H9 (cell line): ENCODE measurements around the gene TGFB1I1. TPM values are rescaled to one million over a fixed set of nuclear protein-coding genes. Genes with fewer than 3 reads are reported as not detected.

Source experiments
- DNase-seq: peaks from one replicate; pipeline ENCODE4 v3.0.0-alpha.2; 2017
- H2AFZ ChIP-seq: one replicate; pipeline ENCODE4 v1.6.1; 2013; ENCODE audit warnings: mild to moderate bottlenecking, low read length, control low read depth, moderate library complexity
- H2AK5ac ChIP-seq: 2 replicates; pipeline ENCODE4 v1.6.1; 2013; ENCODE audit warnings: low read length, control low read depth, mixed read lengths; ENCODE audit not compliant: insufficient read length
- H2BK120ac ChIP-seq: one replicate; pipeline ENCODE4 v1.6.1; 2013; ENCODE audit warnings: low read depth, mild to moderate bottlenecking, low read length, control low read depth, inconsistent platforms; ENCODE audit not compliant: poor library complexity, severe bottlenecking
- H2BK12ac ChIP-seq: 2 replicates; pipeline ENCODE4 v1.6.1; 2013; ENCODE audit warnings: low read length, control low read depth, mixed read lengths, low read depth; ENCODE audit not compliant: insufficient read length
- H2BK15ac ChIP-seq: 2 replicates; pipeline ENCODE4 v1.6.1; 2013; ENCODE audit warnings: low read depth, low read length, control low read depth
- H2BK20ac ChIP-seq: one replicate; pipeline ENCODE4 v1.6.1; 2013; ENCODE audit warnings: low read depth, mild to moderate bottlenecking, low read length, control low read depth, inconsistent platforms; ENCODE audit not compliant: poor library complexity, severe bottlenecking
- H2BK5ac ChIP-seq: 2 replicates; pipeline ENCODE4 v1.6.1; 2013; ENCODE audit warnings: low read length, control low read depth, mixed read lengths; ENCODE audit not compliant: insufficient read length
- H3K14ac ChIP-seq: 2 replicates; pipeline ENCODE4 v1.6.1; 2013; ENCODE audit warnings: low read length, control low read depth; ENCODE audit not compliant: insufficient read depth
- H3K18ac ChIP-seq: 2 replicates; pipeline ENCODE4 v1.6.1; 2013; ENCODE audit warnings: low read depth, mild to moderate bottlenecking, mixed read lengths, low read length, control low read depth; ENCODE audit not compliant: insufficient read length
- H3K23ac ChIP-seq: 2 replicates; pipeline ENCODE4 v1.6.1; 2013; ENCODE audit warnings: low read length, control low read depth, mixed read lengths, low read depth; ENCODE audit not compliant: insufficient read length
- H3K23me2 ChIP-seq: 2 replicates; pipeline ENCODE4 v1.6.1; 2013; ENCODE audit warnings: low read depth, mild to moderate bottlenecking, mixed read lengths, low read length, control low read depth; ENCODE audit not compliant: insufficient read length, poor library complexity, severe bottlenecking
- H3K27ac ChIP-seq: 2 replicates; pipeline ENCODE4 v1.5.1; 2013; ENCODE audit warnings: low read length, control low read depth, mixed read lengths, low read depth; ENCODE audit not compliant: insufficient read length
- H3K27me3 ChIP-seq: 2 replicates; pipeline ENCODE4 v1.6.1; 2013; ENCODE audit warnings: low read length, control low read depth, inconsistent platforms; ENCODE audit not compliant: insufficient read depth
- H3K4ac ChIP-seq: 2 replicates; pipeline ENCODE4 v1.6.1; 2013; ENCODE audit warnings: low read depth, mild to moderate bottlenecking, control low read depth, inconsistent platforms, low read length, moderate library complexity
- H3K4me1 ChIP-seq: 2 replicates; pipeline ENCODE4 v1.6.1; 2013; ENCODE audit warnings: low read length, control low read depth, inconsistent platforms; ENCODE audit not compliant: insufficient read depth
- H3K4me2 ChIP-seq: 2 replicates; pipeline ENCODE4 v1.6.1; 2013; ENCODE audit warnings: low read length, control low read depth, mixed read lengths; ENCODE audit not compliant: insufficient read length, insufficient read depth
- H3K56ac ChIP-seq: 2 replicates; pipeline ENCODE4 v1.6.1; 2013; ENCODE audit warnings: low read depth, mild to moderate bottlenecking, mixed read lengths, low read length, control low read depth; ENCODE audit not compliant: insufficient read length
- H3K79me1 ChIP-seq: 2 replicates; pipeline ENCODE4 v1.6.1; 2013; ENCODE audit warnings: low read depth, mild to moderate bottlenecking, moderate library complexity, low read length, control low read depth, inconsistent platforms; ENCODE audit not compliant: insufficient read depth, poor library complexity, severe bottlenecking
- H3K79me2 ChIP-seq: 2 replicates; pipeline ENCODE4 v1.6.1; 2013; ENCODE audit warnings: low read length, control low read depth, inconsistent platforms; ENCODE audit not compliant: insufficient read depth
- H3K9ac ChIP-seq: 2 replicates; pipeline ENCODE4 v1.6.1; 2013; ENCODE audit warnings: low read length, control low read depth, mixed read lengths; ENCODE audit not compliant: insufficient read length; ENCODE audit errors: extremely low read depth
- H3K9me3 ChIP-seq: one replicate; pipeline ENCODE4 v1.6.1; 2013; ENCODE audit warnings: low read depth, low read length, inconsistent platforms; ENCODE audit not compliant: control insufficient read depth
- H3T11ph ChIP-seq: one replicate; pipeline ENCODE4 v1.6.1; 2013; ENCODE audit warnings: mild to moderate bottlenecking, low read length, control low read depth, inconsistent platforms
- H4K20me1 ChIP-seq: one replicate; pipeline ENCODE4 v1.6.1; 2013; ENCODE audit not compliant: control insufficient read depth, insufficient read length, insufficient read depth
- H4K5ac ChIP-seq: 2 replicates; pipeline ENCODE4 v1.6.1; 2013; ENCODE audit warnings: low read depth, mild to moderate bottlenecking, mixed read lengths, low read length, control low read depth; ENCODE audit not compliant: insufficient read length
- H4K8ac ChIP-seq: replicated peaks from 2 replicates; pipeline ENCODE4 v1.6.1; 2013; ENCODE audit warnings: low read length, control low read depth, mixed read lengths, low read depth; ENCODE audit not compliant: insufficient read length
- H4K91ac ChIP-seq: 2 replicates; pipeline ENCODE4 v1.6.1; 2013; ENCODE audit warnings: low read depth, mild to moderate bottlenecking, moderate library complexity, mixed read lengths, low read length, control low read depth; ENCODE audit not compliant: insufficient read length
- H3K27ac Mint-ChIP-seq, 3 experiments: 2 replicates in 2 of 3; 3 replicates in 1 of 3; pipeline ENCODE4 v1.8.0; 2020 to 2021; ENCODE audit warnings: mixed read lengths in 3 of 3, mild to moderate bottlenecking in 1 of 3, moderate library complexity in 1 of 3
- H3K27me3 Mint-ChIP-seq: 2 replicates; pipeline ENCODE4 v1.8.0; 2021; ENCODE audit warnings: low read depth, mild to moderate bottlenecking, moderate library complexity, mixed read lengths
- H3K36me3 Mint-ChIP-seq, 3 experiments: 2 replicates in 2 of 3; 3 replicates in 1 of 3; pipeline ENCODE4 v1.8.0; 2020 to 2021; ENCODE audit warnings: low read depth in 3 of 3, mixed read lengths in 3 of 3; ENCODE audit not compliant: insufficient read depth in 1 of 3
- H3K4me1 Mint-ChIP-seq, 2 experiments: 2 replicates each; pipeline ENCODE4 v1.8.0; 2020; ENCODE audit warnings: mixed read lengths in 2 of 2
- H3K4me3 Mint-ChIP-seq, 2 experiments: 2 replicates in 1 of 2; 3 replicates in 1 of 2; pipeline ENCODE4 v1.8.0; 2020 to 2021; ENCODE audit warnings: mild to moderate bottlenecking in 2 of 2, mixed read lengths in 2 of 2, moderate library complexity in 1 of 2
- H3K9me3 Mint-ChIP-seq, 2 experiments: 2 replicates in 1 of 2; 3 replicates in 1 of 2; pipeline ENCODE4 v1.8.0; 2020; ENCODE audit warnings: mild to moderate bottlenecking in 2 of 2, mixed read lengths in 2 of 2, moderate library complexity in 1 of 2
- CTCF ChIP-seq: fragments of 200-600 bp; sonication (generic); conservative IDR thresholded peaks from 3 replicates; pipeline ENCODE4 v1.8.0; 2021; ENCODE audit warnings: antibody characterized with exemption, mild to moderate bottlenecking
- WGBS: extraction: QIAGEN DNeasy Blood & Tissue Kit; methylation state at CpG from one replicate; pipeline ENCODE4 v1.1.7; 2013; ENCODE audit warnings: missing lambda C conversion rate, low lambda C conversion rate, mixed read lengths; ENCODE audit not compliant: insufficient read length; ENCODE audit errors: extremely low coverage; 5-methylcytosine and 5-hydroxymethylcytosine counted together
- total RNA-seq: library from RNA; stranded (reverse); gene quantifications from 2 replicates; pipeline ENCODE4 v1.2.1, GENCODE V29; 2021

TGFB1I1 gene
- total RNA-seq, 1 experiment from 2014 or later, result 15.4 TPM

GRCh38 chr16:31464781-31465260 is 7.1 kb upstream of the TGFB1I1 start:
- Histone ChIP-seq H3K9ac (no peak overlapping the region), H3T11ph (no peak overlapping the region), H2AFZ (no peak overlapping the region), H2BK5ac (no peak overlapping the region), H3K4me1 (no peaks in the 10 kb centered on the region), H3K4me2 (no peak overlapping the region), H3K4ac (no peak overlapping the region), H3K18ac (no peak overlapping the region), H2BK12ac (no peak overlapping the region), H3K14ac (no peak overlapping the region), H2BK20ac (no peak overlapping the region), H3K79me2 (no peaks in the 10 kb centered on the region), H4K5ac (no peak overlapping the region), H3K23ac (no peak overlapping the region), H4K8ac (no peak overlapping the region), H3K56ac (no peak overlapping the region), H2AK5ac (no peak overlapping the region), H4K91ac (no peak overlapping the region), H4K20me1 (no peaks in the 10 kb centered on the region), H2BK120ac (no peak overlapping the region), H3K9me3 (no peaks in the 10 kb centered on the region), H3K27me3 (no peaks in the 10 kb centered on the region), H3K27ac (no peak overlapping the region), H3K79me1 (no peaks in the 10 kb centered on the region), H2BK15ac (no peak overlapping the region), H3K23me2 (no peaks in the 10 kb centered on the region)
- Mint-ChIP-seq H3K36me3 (peaks cover 3 to 34% (median 29%) of the 10 kb centered on the region in 3 experiments), H3K27me3 (no peaks in the 10 kb centered on the region; the same call in 1 of the 2 replicates), H3K27ac (no peak overlapping the region), H3K4me1 (peaks cover 2 to 5% of the 10 kb centered on the region in 2 experiments; a peak in 2 of 4 replicates), H3K9me3 (peaks cover 0 to 2% of the 10 kb centered on the region in 2 experiments; a peak in 1 of 5 replicates), H3K4me3 (no peak overlapping the region)
- no CpG with 5 or more reads among the region's 17 CpGs for WGBS
- no peak for TF ChIP-seq CTCF
- DNase-seq, result no peak
